SH-SY5Y (cell line): ENCODE results near the gene SUCLA2.

ENCODE experiments used
- GATA2 ChIP-seq: IDR thresholded peaks from 2 replicates; pipeline ENCODE4 v1.6.1; 2011; ENCODE audit warnings: mild to moderate bottlenecking, low read depth, low read length
- GATA3 ChIP-seq: IDR thresholded peaks from 2 replicates; pipeline ENCODE4 v1.6.1; 2011; ENCODE audit warnings: low read depth, mild to moderate bottlenecking, low read length, moderate library complexity

DNA sequence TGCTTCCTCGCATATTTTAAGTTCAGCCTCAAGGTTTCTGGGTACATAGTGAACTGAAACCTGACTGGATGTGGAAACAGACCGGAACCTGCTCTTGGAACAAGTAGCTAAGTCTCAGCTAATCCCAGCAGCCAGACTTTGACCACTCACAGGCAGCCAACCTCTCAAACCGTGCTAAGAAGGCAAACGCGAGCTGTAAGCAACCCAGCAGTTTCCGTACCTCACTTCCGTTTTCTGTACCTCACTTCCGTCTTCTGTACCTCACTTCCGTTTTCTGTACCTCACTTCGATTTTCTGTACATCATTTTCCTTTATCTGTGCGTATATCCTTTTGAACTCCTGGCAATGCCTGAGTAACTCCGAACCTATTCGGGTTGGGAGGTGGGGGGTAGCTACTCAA lies 96.8 kb downstream of the SUCLA2 start:
- TF ChIP-seq GATA2, result no peak
- TF ChIP-seq GATA3, result no peak
